ENCODE measurements around the gene GREM2.

The GREM2 gene

GRCh38 chr1:240611619-240612480 is at the start of gene GREM2:
Gene GREM2 (minus strand): TSS chr1:240612155. CDS start chr1:240493475, 118,680 bp downstream.
- TF ChIP-seq MYC (IDR thresholded peaks at IDR 0.05; ENCODE audit: low read depth, low read length), result no peak
- TF ChIP-seq CTCF (IDR thresholded peaks at IDR 0.05; ENCODE audit: low read depth, low read length), result no peak
- no peak for TF ChIP-seq POLR2A (IDR thresholded peaks at IDR 0.05; ENCODE audit: extremely low read depth, insufficient read length)
- TF ChIP-seq MAX (IDR thresholded peaks at IDR 0.05; ENCODE audit: low read depth, low read length), result no peak
- peak; percentile 3 for DNase-seq (ENCODE audit: low read depth)
- H3K4me3 ChIP-seq (ENCODE audit: low read depth, low read length), result no peak within 1 kb of the TSS

GRCh38 chr1:240658312-240658960 is 46.5 kb upstream of the GREM2 start:
- no peak for DNase-seq (ENCODE audit: low read depth)
- H3K4me3 ChIP-seq (ENCODE audit: low read depth, low read length), result no peak overlapping the region
- TF ChIP-seq MYC (IDR thresholded peaks at IDR 0.05; ENCODE audit: low read depth, low read length) (no peak), POLR2A (IDR thresholded peaks at IDR 0.05; ENCODE audit: extremely low read depth, insufficient read length) (no peak), MAX (IDR thresholded peaks at IDR 0.05; ENCODE audit: low read depth, low read length) (no peak), CTCF (IDR thresholded peaks at IDR 0.05; ENCODE audit: low read depth, low read length) (no peak)

- no peak for DNase-seq (ENCODE audit: low read depth)
- TF ChIP-seq MAX (IDR thresholded peaks at IDR 0.05; ENCODE audit: low read depth, low read length) (no peak), MYC (IDR thresholded peaks at IDR 0.05; ENCODE audit: low read depth, low read length) (no peak), POLR2A (IDR thresholded peaks at IDR 0.05; ENCODE audit: extremely low read depth, insufficient read length) (no peak), CTCF (IDR thresholded peaks at IDR 0.05; ENCODE audit: low read depth, low read length) (no peak)
- H3K4me3 ChIP-seq (ENCODE audit: low read depth, low read length), result no peak overlapping the region
Measured at GRCh38 chr1:240656531-240656930, 44.6 kb upstream of the GREM2 start.

- TF ChIP-seq CTCF (IDR thresholded peaks at IDR 0.05; ENCODE audit: low read depth, low read length) (no peak), MYC (IDR thresholded peaks at IDR 0.05; ENCODE audit: low read depth, low read length) (no peak), MAX (IDR thresholded peaks at IDR 0.05; ENCODE audit: low read depth, low read length) (no peak), POLR2A (IDR thresholded peaks at IDR 0.05; ENCODE audit: extremely low read depth, insufficient read length) (no peak)
- H3K4me3 ChIP-seq (ENCODE audit: low read depth, low read length), result no peak overlapping the region
- no peak for DNase-seq (ENCODE audit: low read depth)
Measured at GRCh38 chr1:240652961-240653409, 41.0 kb upstream of the GREM2 start.

GRCh38 chr1:240652549-240652948 is 40.6 kb upstream of the GREM2 start:
- TF ChIP-seq MAX (IDR thresholded peaks at IDR 0.05; ENCODE audit: low read depth, low read length) (no peak), POLR2A (IDR thresholded peaks at IDR 0.05; ENCODE audit: extremely low read depth, insufficient read length) (no peak), CTCF (IDR thresholded peaks at IDR 0.05; ENCODE audit: low read depth, low read length) (no peak)
- no peak overlapping the region for H3K4me3 ChIP-seq (ENCODE audit: low read depth, low read length)
- no peak for DNase-seq (ENCODE audit: low read depth)
